B cell (primary cell): ENCODE measurements around the gene GALNT11. TPM values are rescaled to one million over a fixed set of nuclear protein-coding genes. Genes with fewer than 3 reads are reported as not detected.

Source experiments
- ATAC-seq: fragments of 200-7000 bp; cut with Tn5 transposase; one replicate; pipeline ENCODE4 v1.10.0; 2021; ENCODE audit warnings: low read depth, mild to moderate bottlenecking, moderate number of reproducible peaks, moderate library complexity
- CTCF ChIA-PET: fragments of 350-600 bp; sonication (Branson Sonifier 250); formaldehyde crosslinking; loops from one replicate; lab custom pipeline; 2021; ENCODE audit warnings: antibody characterized with exemption, inconsistent platforms; lab: Charles Lee
- POLR2A ChIA-PET: fragments of 350-600 bp; sonication (Branson Sonifier 250); formaldehyde crosslinking; loops from one replicate; lab custom pipeline; 2021; ENCODE audit warnings: antibody characterized with exemption; lab: Charles Lee
- DNase-seq: peaks from one replicate; pipeline ENCODE4 v3.0.0; 2013
- H2AFZ ChIP-seq: 2 replicates; pipeline ENCODE4 v1.6.1; 2012; ENCODE audit warnings: mild to moderate bottlenecking, low read depth, low read length; ENCODE audit not compliant: insufficient read depth, poor library complexity, severe bottlenecking
- H3K27ac ChIP-seq, 2 donors: 1 replicate in 1 of 2; 2 replicates in 1 of 2; pipeline ENCODE4 v1.5.1; 2012 to 2013; ENCODE audit warnings: low read length in 2 of 2, mild to moderate bottlenecking in 2 of 2, moderate library complexity in 1 of 2
- H3K27me3 ChIP-seq, 4 experiments: fragments of 200-600 bp in 1 of 4; sonication (generic) in 1 of 4; replicated peaks in 1 of 4; 1 replicate in 2 of 4; 2 replicates in 2 of 4; pipeline versions ENCODE4 v1.6.1 to v1.7.0; 2013 to 2016; ENCODE audit warnings: low read length in 3 of 4, mild to moderate bottlenecking in 2 of 4, mixed read lengths in 1 of 4, moderate library complexity in 1 of 4; ENCODE audit not compliant: insufficient read depth in 4 of 4, control insufficient read depth in 3 of 4; ENCODE audit errors: control extremely low read depth in 1 of 4
- H3K36me3 ChIP-seq, 2 experiments: replicated peaks in 1 of 2; 1 replicate in 1 of 2; 2 replicates in 1 of 2; pipeline versions ENCODE4 v1.6.1 to v1.7.1; 2013; ENCODE audit warnings: low read length in 1 of 2; ENCODE audit not compliant: insufficient read depth in 2 of 2, control insufficient read depth in 1 of 2; ENCODE audit errors: control extremely low read depth in 1 of 2, extremely low read depth in 1 of 2
- H3K4me1 ChIP-seq, 2 donors: fragments of 200-600 bp in 1 of 2; sonication (generic) in 1 of 2; 1 replicate in 1 of 2; 2 replicates in 1 of 2; pipeline versions ENCODE4 v1.5.1 to v1.6.1; 2013 to 2017; ENCODE audit warnings: low read length in 2 of 2; ENCODE audit not compliant: control insufficient read depth in 2 of 2, insufficient read depth in 2 of 2
- H3K4me2 ChIP-seq: replicated peaks from 2 replicates; pipeline ENCODE3; 2012; ENCODE audit warnings: mild to moderate bottlenecking, low read depth, low read length; ENCODE audit not compliant: poor library complexity, severe bottlenecking
- H3K4me3 ChIP-seq, 5 experiments: fragments of 200-600 bp in 1 of 5; sonication (generic) in 1 of 5; 1 replicate in 3 of 5; 2 replicates in 2 of 5; pipeline versions ENCODE4 v1.5.1 to v1.7.0; 2011 to 2016; ENCODE audit warnings: low read length in 4 of 5, mild to moderate bottlenecking in 4 of 5, low read depth in 2 of 5, control low read depth in 1 of 5, moderate library complexity in 1 of 5; ENCODE audit not compliant: insufficient read depth in 1 of 5; ENCODE audit errors: control extremely low read depth in 1 of 5, extremely low read depth in 1 of 5
- H3K79me2 ChIP-seq: fragments of 200-600 bp; sonication (generic); one replicate; pipeline ENCODE4 v1.6.0; 2016; ENCODE audit warnings: low read length; ENCODE audit not compliant: control insufficient read depth, insufficient read depth
- H3K9ac ChIP-seq: fragments of 200-600 bp; sonication (generic); 2 replicates; pipeline ENCODE4 v1.6.1; 2017; ENCODE audit warnings: mild to moderate bottlenecking, low read length, moderate library complexity
- H3K9me3 ChIP-seq, 3 donors: one replicate each; pipeline versions ENCODE4 v1.6.1 to v1.7.1; 2013; ENCODE audit warnings: low read length in 2 of 3; ENCODE audit not compliant: control insufficient read depth in 2 of 3, insufficient read depth in 1 of 3; ENCODE audit errors: control extremely low read depth in 1 of 3
- H4K20me1 ChIP-seq: 2 replicates; pipeline ENCODE4 v1.6.0; 2012; ENCODE audit warnings: mild to moderate bottlenecking, low read length; ENCODE audit not compliant: insufficient read depth, control insufficient read depth, poor library complexity, severe bottlenecking
- H3K27ac Mint-ChIP-seq: one replicate; pipeline ENCODE4 v1.8.0; 2021; ENCODE audit warnings: mixed read lengths
- H3K27me3 Mint-ChIP-seq: one replicate; pipeline ENCODE4 v1.8.0; 2021; ENCODE audit warnings: mixed read lengths
- H3K4me1 Mint-ChIP-seq: one replicate; pipeline ENCODE4 v1.8.0; 2021; ENCODE audit warnings: mixed read lengths
- H3K4me3 Mint-ChIP-seq: one replicate; pipeline ENCODE4 v1.8.0; 2021; ENCODE audit warnings: mixed read lengths
- H3K9me3 Mint-ChIP-seq: one replicate; pipeline ENCODE4 v1.8.0; 2022; ENCODE audit warnings: mixed read lengths; ENCODE audit not compliant: insufficient read depth
- CTCF ChIP-seq: fragments of 200-600 bp; IDR thresholded peaks from one replicate; pipeline ENCODE4 v1.8.0; 2022; ENCODE audit warnings: antibody characterized with exemption, mild to moderate bottlenecking
- EZH2 ChIP-seq: IDR thresholded peaks from 2 replicates; pipeline ENCODE4 v1.6.1; 2012; ENCODE audit warnings: borderline replicate concordance, low read depth, mild to moderate bottlenecking, moderate library complexity, low read length; ENCODE audit not compliant: insufficient read depth, poor library complexity, severe bottlenecking
- WGBS: methylation state at CpG from one replicate; pipeline ENCODE4 v1.1.5; 2013; ENCODE audit warnings: missing lambda C conversion rate; ENCODE audit not compliant: insufficient coverage; 5-methylcytosine and 5-hydroxymethylcytosine counted together
- intact Hi-C: fragments of 100-400 bp; cut with micrococcal nuclease; formaldehyde crosslinking; loops from one replicate; pipeline ENCODE4 v1.10.0; 2022
- polyA plus RNA-seq: library from polyadenylated mRNA; depleted of rRNA; stranded (reverse); fragments of >200 nt; gene quantifications from 2 replicates; pipeline ENCODE4 v1.2.3, GENCODE V29; 2012
- total RNA-seq, 2 donors: library from RNA; stranded (reverse); fragments of 120-200 nt in 1 of 2; gene quantifications; 1 replicate in 1 of 2; 2 replicates in 1 of 2; pipeline versions ENCODE4 v1.2.3 to v1.2.4, GENCODE V29; 2013 to 2022

GALNT11 gene
- total and polyA plus RNA-seq, 2 donors (not counting 1 experiment from before 2014, with no cell fraction given): 13.8 to 14.5 TPM

GRCh38 chr7:152076324-152076821 lies 50.9 kb downstream of the GALNT11 start:
- WGBS: 93% methylated on average over 8 of the region's 8 CpGs
- no peak overlapping the region for H2AFZ ChIP-seq
- H3K27me3 ChIP-seq: no peaks in the 10 kb centered on the region
- no peak overlapping the region for H3K4me3 ChIP-seq
- peaks cover 7% of the 10 kb centered on the region in 2 donors for H3K4me1 ChIP-seq
- H3K27ac ChIP-seq: no peak overlapping the region
- H3K4me3 Mint-ChIP-seq: no peak overlapping the region
- H3K9me3 Mint-ChIP-seq: no peaks in the 10 kb centered on the region
- ATAC-seq: no peak
- no peak overlapping the region for H3K4me2 ChIP-seq
- no peak for TF ChIP-seq EZH2
- TF ChIP-seq CTCF: peak; percentile 51
- H3K27ac Mint-ChIP-seq: no peak overlapping the region
- no peaks in the 10 kb centered on the region for H3K79me2 ChIP-seq
- no peaks in the 10 kb centered on the region for H4K20me1 ChIP-seq
- no peaks in the 10 kb centered on the region for H3K36me3 ChIP-seq
- peak; percentile 14 for DNase-seq
- no peaks in the 10 kb centered on the region for H3K9me3 ChIP-seq
- intact Hi-C loops: no loop called here
- CTCF ChIA-PET: interaction anchor here (0.9 kb wide), 1 partner anchor 9 kb away, joined by 3 read pairs; no protein-coding TSS in a partner anchor
- POLR2A ChIA-PET: no interaction called here
- H3K4me1 Mint-ChIP-seq: peaks cover 28% of the 10 kb centered on the region
- no peak overlapping the region for H3K9ac ChIP-seq
- no peaks in the 10 kb centered on the region for H3K27me3 Mint-ChIP-seq
